HG03565 (cell line): ENCODE measurements around the gene IGFLR1.
"Not testable (repeated sequence)": the region's sequence is repeated elsewhere in the genome, so short reads cannot be mapped to it uniquely, and the experiment has no call there.

ENCODE experiments used
- ATAC-seq: cut with Tn5 transposase; IDR thresholded peaks from one replicate; pipeline ENCODE4 v1.9.1; 2021; ENCODE audit warnings: mild to moderate bottlenecking, moderate library complexity; ENCODE audit not compliant: unreplicated experiment

The IGFLR1 gene

DNA sequence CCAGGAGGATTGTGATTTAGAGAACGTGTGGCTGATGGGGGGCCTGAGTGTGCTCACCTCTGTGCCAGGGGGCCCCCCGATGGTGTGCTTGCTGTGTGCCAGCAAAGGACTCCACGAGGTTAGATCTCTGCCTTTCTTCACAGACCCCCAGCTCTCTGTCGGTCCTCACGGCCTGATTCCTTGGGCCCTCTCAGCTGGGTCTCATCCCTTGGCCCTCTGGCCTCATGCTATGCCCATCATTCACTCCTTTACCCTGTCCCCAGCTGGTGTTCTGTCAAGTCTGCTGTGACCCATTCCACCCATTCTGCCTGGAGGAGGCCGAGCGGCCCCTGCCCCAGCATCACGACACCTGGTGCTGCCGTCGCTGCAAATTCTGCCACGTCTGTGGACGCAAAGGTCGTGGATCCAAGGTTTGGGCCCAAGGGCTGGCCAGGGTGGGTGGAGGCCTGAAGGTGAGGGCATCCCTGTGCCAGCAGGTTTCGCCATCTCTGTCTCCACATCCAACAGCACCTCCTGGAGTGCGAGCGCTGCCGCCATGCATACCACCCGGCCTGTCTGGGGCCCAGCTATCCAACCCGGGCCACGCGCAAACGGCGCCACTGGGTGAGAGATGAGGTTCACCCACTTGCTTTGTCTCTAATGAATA is 16.9 kb downstream of the IGFLR1 start:
- no peak for ATAC-seq

DNA sequence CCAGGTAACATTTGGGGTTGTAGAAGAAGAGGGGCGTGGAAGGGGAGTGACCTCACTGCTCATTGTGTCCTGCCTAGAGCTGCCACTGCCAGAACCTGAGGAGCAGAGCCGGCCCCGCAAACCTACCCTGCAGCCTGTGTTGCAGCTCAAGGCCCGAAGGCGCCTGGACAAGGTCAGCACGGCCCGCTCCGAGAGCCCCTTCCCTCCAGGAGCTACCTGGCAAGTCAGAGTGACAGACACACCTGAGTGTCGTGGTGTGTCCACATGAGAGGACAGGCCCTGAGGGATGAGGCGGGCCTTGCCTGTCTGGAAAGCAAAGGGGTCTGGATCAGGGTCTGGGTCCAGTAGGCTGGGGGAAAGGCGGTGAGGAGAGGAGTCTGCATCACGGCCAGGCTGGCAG is 17.7 kb downstream of the IGFLR1 start:
- ATAC-seq = no peak

DNA sequence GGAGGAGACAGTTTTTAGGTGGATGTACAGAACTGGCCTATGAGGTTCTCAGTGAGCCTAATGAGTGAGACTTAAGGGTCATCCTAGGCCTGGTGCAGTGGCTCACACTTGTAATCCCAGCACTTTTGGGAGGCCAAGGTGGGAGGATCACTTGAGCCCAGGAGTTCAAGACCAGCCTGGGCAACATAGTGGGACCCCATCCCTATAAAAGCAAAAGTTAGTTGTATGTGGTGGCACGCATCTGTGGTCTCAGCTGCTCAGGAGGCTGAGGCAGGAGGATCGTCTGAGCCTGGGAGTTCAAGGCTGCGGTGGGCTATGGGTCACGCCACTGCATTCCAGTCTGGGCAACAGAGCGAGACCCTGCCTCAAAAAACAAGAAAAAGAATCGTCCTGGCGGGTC is 18.1 kb downstream of the IGFLR1 start:
- ATAC-seq = not testable (repeated sequence)

DNA sequence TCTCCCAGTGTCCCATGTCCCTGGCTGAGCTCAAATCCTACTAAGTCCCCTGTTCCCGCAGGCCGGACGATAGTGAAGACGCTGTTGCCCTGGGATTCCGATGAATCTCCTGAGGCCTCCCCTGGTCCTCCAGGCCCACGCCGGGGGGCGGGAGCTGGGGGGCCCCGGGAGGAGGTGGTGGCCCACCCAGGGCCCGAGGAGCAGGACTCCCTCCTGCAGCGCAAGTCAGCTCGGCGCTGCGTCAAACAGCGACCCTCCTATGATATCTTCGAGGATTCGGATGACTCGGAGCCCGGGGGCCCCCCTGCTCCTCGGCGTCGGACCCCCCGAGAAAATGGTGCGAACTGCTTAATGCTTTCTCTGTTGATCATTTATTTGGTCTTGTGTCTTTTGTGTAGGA is 18.6 kb downstream of the IGFLR1 start:
- ATAC-seq = no peak

DNA sequence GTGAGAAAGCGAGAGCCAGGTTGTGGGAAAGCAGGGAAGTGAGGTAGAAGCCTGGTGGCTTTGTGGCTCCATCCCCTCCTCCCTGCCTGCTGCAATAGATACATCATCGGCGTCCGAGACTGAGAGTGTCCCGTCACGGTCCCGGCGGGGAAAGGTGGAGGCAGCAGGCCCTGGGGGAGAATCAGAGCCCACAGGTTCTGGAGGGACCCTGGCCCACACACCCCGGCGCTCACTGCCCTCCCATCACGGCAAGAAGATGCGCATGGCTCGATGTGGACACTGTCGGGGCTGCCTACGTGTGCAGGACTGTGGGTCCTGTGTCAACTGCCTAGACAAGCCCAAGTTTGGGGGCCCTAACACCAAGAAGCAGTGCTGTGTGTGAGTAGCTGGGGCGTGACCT is 19.4 kb downstream of the IGFLR1 start:
- no peak for ATAC-seq

DNA sequence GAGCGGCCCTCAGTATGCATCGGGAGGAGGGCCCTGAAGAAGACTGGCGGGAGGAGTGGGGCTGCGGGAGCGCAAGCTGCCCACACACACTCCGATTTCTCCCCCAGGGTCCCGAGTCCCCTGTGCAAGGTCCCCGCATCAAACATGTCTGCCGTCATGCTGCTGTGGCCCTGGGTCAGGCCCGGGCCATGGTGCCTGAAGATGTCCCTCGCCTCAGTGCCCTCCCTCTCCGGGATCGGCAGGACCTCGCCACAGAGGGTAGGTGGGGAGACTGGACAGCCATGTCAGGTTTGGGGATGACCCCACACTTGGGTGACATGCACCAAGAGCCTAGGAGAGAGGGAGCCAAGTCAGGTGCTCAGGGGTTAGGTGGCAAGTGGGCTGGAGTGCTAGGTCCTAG is 19.8 kb downstream of the IGFLR1 start:
- no peak for ATAC-seq

DNA sequence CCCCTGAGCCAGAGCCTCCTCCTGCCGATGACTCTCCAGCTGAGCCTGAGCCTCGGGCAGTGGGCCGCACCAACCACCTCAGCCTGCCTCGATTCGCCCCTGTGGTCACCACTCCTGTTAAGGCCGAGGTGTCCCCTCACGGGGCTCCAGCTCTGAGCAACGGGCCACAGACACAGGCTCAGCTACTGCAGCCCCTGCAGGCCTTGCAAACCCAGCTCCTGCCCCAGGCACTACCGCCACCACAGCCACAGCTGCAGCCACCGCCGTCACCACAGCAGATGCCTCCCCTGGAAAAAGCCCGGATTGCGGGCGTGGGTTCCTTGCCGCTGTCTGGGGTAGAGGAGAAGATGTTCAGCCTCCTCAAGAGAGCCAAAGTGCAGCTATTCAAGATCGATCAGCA is 20.9 kb downstream of the IGFLR1 start:
- no peak for ATAC-seq

DNA sequence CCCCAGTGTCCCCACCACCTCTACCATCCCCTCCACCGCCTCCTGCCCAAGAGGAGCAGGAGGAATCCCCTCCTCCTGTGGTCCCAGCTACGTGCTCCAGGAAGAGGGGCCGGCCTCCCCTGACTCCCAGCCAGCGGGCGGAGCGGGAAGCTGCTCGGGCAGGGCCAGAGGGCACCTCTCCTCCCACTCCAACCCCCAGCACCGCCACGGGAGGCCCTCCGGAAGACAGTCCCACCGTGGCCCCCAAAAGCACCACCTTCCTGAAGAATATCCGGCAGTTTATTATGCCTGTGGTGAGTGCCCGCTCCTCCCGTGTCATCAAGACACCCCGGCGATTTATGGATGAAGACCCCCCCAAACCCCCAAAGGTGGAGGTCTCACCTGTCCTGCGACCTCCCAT is 21.6 kb downstream of the IGFLR1 start:
- ATAC-seq = no peak

DNA sequence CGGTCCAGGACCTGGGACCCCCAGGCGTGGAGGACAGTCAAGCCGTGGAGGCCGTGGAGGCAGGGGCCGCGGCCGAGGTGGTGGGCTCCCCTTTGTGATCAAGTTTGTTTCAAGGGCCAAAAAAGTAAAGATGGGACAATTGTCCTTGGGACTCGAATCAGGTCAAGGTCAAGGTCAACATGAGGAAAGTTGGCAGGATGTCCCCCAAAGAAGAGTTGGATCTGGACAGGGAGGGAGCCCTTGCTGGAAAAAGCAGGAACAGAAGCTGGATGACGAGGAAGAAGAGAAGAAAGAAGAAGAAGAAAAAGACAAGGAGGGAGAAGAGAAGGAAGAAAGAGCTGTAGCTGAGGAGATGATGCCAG is 22.1 kb downstream of the IGFLR1 start:
- no peak for ATAC-seq

DNA sequence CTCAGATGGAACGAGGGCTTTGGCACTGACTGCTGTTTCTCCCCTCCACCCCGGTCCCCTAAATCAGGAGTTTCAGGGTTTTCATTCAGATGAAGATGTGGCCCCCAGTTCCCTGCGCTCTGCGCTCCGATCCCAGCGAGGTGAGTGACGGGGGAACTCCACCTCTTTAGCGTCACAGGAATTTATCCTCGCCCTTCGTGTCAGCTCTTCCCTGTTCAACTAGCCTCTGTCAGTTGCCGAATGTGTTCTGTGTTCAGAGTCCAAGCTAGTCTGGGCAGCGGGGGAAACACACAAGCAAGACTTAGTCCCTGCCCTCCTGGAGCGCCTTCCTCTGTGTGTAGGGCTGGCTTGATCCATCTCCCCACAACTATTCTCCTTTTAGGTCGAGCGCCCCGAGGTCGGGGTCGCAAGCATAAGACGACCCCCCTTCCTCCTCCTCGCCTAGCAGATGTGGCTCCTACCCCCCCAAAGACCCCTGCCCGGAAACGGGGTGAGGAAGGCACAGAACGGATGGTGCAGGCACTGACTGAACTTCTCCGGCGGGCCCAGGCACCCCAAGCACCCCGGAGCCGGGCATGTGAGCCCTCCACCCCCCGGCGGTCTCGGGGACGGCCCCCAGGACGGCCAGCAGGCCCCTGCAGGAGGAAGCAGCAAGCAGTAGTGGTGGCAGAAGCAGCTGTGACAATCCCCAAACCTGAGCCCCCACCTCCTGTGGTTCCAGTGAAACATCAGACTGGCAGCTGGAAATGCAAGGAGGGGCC is 22.7 kb downstream of the IGFLR1 start:
- ATAC-seq = no peak

DNA sequence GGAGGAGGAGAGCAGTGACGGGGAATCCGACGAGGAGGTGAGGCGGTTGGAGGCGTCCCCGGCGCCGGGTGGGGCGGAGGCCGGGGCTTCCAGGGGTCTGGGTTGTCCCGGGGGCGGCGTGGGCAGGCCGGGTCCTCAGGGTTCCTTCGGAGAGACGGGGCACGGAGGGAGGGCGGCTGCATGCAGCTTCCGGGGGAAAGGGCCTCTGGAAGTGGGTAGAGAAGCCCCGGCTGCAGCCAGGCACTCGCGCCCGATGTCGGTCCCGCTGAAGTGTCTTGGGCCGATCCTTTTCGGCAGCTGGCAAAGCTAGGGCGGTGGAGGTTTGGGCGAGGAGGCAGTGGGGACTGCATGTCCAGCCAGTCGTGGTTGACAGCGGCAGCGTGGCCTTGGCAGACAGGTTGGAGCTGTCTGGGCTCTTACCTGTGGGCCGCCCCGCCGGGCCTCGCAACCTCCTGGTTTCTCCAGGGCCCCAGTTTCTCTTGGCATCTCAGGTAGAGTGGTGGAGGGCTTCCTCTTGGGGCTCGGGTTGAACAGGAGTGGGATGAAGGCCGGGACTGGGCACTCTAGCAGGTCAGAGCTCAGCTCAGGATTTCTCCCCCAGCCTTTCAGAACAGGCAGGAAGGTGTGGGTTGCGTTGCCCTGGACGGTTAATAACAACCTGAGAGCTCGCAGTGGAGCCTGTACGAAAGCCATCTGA is 23.8 kb downstream of the IGFLR1 start:
- no peak for ATAC-seq

DNA sequence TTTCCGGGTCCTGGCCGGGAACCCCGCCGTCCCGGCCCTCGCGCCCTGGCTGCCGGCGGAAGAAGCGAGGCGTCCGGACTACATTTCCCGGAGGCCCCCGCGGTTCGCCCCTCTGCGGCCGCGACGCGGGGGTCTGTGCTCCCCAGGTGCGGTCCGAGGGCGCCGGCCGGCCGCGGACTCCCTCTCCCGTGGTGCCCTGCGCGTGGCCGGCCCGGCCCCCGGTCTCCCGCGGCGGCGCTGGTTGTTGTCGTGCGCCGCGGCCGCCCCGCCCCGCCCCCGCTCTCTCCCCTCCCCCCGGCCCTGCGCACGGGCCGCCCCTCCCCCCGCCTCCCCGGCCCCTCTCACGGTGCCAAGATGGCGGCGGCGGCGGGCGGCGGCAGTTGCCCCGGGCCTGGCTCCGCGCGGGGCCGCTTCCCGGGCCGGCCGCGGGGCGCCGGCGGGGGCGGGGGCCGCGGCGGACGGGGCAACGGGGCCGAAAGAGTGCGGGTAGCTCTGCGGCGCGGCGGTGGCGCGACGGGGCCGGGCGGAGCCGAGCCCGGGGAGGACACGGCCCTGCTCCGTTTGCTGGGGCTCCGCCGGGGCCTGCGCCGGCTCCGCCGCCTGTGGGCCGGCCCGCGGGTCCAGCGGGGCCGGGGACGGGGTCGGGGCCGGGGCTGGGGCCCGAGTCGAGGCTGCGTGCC is 24.4 kb downstream of the IGFLR1 start, which contains the start of gene KMT2B:
KMT2B (plus strand) TSS at position 339 of the 680 bp plus-strand sequence; CDS start at position 355, 16 bp downstream.
- ATAC-seq = no peak

DNA sequence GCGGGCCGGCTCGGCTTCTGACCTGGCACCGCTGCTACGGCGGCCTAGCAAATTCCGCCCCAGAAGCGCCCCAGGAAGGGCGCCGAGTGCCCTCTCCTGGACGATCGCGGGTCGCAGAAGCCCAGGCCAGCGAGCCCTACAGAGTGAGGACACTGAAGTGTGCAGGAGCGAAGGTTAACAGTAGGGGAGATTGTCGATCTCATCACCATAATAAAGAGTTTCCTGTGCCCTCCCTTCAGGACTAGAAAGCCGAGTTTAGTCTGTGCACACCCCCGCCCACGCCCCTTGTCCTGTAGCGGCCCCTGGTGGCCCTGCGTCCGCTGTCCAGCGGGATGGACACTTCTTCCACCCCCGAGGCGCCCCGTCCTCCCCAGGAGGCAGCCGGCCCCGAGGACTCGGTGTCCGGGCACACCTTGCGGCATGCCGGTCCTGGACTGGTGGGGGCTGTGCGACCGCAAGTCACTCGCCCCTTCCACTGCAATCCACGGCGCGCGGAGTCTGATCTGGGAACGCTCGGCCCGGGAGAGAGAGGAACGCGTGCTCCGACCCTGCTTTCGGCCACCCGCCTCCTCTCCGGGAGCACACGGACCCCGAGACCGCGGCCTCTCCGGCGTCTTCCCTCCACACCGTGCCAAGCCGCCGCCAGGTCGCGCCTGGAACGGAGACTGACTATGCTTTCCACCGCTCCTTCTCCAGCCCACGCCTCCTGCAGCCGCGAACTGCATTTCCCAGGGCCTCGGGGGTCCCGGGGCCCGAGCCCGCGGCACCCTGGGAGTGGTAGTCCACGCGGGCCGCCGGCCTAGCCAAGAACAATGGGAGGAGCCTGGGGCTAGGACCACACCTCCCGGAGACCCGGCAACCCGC is 25.2 kb downstream of the IGFLR1 start:
- ATAC-seq = peak; percentile 49

DNA sequence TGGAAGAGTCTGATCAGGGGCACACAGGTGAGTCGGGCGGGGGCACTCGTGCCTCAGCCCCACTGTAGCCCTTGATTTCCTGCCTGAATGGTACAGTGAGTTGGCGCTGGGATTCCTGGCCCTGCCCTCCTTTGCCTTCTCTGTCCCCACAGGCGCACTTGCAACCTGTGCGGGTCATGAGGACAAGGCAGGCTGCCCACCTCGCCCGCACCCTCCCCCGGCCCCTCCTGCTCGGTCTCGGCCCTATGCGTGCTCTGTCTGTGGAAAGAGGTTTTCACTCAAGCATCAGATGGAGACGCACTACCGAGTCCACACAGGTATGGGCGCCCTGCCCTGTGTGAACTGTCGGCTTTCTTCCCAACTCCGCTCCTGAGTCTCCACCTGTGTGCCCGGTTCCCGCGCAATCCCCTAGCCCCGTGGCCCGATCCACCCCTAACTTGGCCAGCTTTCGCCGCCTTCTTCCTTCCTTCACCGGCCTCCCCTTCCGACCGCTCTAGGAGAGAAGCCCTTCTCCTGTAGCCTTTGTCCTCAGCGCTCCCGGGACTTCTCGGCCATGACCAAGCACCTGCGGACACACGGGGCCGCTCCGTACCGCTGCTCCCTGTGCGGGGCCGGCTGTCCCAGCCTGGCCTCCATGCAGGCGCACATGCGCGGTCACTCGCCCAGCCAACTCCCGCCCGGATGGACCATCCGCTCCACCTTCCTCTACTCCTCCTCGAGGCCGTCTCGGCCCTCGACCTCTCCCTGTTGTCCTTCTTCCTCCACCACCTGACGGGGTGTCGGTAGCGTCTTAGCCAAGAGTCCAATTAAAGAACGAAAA is 26.1 kb downstream of the IGFLR1 start:
- ATAC-seq = no peak

DNA sequence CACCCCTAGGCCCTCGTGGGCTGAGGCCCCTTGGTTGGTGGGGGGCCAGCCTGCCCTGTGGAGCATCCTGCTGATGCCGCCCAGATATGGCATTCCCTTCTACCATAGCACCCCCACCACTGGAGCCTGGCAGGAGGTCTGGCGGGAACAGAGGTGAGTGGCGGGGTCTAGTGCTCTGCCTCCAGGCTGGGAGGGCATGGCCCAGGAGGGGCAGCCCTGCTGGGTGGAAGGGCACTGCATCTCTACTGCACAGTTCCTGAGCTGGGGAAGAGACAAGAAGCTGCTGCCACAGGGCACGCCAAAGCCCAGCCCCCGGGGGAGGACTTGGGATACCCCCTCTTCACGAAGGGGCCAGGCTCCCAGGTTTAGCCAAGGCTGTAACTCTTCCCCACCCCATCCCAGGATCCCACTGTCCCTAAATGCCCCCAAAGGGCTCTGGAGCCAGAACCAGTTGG is 26.9 kb downstream of the IGFLR1 start:
- ATAC-seq = no peak

DNA sequence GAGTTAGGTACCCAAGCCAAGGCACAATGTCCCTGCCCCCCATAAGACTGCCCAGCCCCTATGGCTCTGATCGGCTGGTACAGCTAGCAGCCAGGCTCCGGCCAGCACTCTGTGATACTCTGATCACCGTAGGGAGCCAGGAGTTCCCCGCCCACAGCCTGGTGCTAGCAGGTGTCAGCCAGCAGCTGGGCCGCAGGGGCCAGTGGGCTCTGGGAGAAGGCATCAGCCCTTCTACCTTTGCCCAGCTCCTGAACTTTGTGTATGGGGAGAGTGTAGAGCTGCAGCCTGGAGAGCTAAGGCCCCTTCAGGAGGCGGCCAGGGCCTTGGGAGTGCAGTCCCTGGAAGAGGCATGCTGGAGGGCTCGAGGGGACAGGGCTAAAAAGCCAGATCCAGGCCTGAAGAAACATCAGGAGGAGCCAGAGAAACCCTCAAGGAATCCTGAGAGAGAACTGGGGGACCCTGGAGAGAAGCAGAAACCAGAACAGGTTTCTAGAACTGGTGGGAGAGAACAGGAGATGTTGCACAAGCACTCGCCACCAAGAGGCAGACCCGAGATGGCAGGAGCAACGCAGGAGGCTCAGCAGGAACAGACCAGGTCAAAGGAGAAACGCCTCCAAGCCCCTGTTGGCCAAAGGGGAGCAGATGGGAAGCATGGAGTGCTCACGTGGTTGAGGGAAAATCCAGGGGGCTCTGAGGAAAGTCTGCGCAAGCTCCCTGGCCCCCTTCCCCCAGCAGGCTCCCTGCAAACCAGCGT is 27.5 kb downstream of the IGFLR1 start:
- ATAC-seq = no peak

DNA sequence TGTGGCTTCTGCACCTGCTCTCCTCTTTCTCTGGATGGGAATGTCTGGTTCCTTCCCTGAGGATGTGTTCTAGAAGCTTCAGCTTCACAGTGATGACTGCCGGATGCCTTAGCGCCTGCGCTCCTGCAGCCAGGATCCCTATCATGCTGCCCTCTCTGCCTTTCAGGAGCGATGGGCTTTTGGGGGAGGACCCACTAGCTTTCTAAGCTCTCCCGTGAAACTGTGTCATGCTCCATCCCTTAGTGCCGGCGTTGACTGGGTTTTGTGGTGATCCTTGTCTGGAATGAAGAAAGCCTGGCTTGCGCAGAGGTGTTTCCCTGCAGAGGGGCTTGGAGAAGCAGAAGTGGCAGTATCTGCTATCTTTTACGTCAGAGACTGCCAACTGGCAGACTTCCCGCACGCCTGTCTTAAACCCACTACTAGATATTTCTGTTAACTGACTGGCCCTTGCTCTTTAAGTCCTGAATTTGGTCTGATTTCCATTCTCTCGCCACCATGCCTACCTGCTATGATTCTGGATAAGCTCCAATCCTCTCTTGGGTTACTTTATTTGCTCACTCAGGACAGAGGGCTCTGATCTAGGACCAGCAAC is 28.3 kb downstream of the IGFLR1 start:
- no peak for ATAC-seq

DNA sequence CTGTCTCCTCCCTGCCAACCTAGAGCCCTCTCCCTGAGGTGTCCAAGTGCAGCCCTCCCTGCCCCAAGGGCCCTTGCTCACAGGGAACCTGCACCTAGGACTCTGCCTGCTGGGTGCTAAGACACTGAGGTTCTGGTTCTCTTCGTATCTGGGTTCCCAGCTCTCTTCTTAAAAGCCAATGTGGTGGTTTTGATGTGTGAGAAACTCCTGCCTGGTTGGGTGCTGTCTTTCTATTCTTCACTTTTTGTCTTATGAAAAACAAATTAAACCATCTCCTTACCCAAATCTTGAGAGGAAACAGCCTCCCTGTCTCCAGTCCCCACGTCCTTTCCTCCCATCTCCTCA is 28.8 kb downstream of the IGFLR1 start:
- no peak for ATAC-seq
